Fibroblast of mammary gland (primary cell): Measurements from ENCODE around the gene IL17C.

Source experiments
- DNase-seq: peaks from one replicate; pipeline ENCODE4 v3.0.0-alpha.2; 2010; ENCODE audit warnings: low read depth
- H3K4me3 ChIP-seq: 2 replicates; pipeline ENCODE4 v1.5.1; 2011; ENCODE audit warnings: low read depth, mild to moderate bottlenecking, low read length, moderate library complexity; ENCODE audit not compliant: control insufficient read depth
- TF ChIP-seq, protein P1 (sequence below): conservative IDR thresholded peaks from 2 replicates; pipeline ENCODE4 v1.5.1; 2011; ENCODE audit warnings: low read depth, low read length, inconsistent platforms; ENCODE audit not compliant: control insufficient read depth, insufficient read depth

IL17C gene

DNA sequence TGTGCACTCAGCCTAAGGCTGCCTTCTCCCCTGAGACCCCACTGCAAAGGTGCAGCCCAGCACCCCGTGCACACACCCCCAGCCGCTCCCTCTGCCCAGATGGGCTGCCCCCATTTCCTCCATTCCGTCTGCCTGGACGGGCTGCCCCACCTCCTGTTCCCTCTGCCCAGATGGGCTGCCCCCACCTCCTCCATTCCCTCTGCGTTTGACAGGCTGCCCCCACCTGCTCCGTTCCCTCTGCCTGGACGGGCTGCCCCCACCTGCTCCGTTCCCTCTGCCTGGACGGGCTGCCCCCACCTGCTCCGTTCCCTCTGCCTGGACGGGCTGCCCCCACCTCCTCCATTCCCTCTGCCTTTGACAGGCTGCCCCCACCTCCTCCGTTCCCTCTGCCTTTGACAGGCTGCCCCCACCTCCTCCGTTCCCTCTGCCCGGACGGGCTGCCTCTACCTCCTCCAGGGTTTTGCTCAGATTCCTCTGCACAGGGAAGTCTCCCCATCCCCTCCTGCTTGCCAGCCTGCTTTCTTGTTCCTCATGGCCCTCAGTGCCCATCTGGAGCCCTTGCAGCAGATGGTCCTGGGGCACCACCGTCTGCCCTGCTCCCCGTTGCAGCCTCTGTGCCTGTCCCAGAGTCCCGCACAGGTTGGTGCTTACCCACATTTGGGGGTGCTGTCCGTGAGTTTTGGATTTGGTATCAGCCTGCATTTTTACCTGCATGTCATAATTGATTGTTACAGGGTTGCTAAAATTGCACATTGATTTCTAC is 23.4 kb upstream of the IL17C start:
- H3K4me3 ChIP-seq: no peak overlapping the region
- no peak for DNase-seq
- TF ChIP-seq, protein P1, sequence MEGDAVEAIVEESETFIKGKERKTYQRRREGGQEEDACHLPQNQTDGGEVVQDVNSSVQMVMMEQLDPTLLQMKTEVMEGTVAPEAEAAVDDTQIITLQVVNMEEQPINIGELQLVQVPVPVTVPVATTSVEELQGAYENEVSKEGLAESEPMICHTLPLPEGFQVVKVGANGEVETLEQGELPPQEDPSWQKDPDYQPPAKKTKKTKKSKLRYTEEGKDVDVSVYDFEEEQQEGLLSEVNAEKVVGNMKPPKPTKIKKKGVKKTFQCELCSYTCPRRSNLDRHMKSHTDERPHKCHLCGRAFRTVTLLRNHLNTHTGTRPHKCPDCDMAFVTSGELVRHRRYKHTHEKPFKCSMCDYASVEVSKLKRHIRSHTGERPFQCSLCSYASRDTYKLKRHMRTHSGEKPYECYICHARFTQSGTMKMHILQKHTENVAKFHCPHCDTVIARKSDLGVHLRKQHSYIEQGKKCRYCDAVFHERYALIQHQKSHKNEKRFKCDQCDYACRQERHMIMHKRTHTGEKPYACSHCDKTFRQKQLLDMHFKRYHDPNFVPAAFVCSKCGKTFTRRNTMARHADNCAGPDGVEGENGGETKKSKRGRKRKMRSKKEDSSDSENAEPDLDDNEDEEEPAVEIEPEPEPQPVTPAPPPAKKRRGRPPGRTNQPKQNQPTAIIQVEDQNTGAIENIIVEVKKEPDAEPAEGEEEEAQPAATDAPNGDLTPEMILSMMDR: no peak

DNA sequence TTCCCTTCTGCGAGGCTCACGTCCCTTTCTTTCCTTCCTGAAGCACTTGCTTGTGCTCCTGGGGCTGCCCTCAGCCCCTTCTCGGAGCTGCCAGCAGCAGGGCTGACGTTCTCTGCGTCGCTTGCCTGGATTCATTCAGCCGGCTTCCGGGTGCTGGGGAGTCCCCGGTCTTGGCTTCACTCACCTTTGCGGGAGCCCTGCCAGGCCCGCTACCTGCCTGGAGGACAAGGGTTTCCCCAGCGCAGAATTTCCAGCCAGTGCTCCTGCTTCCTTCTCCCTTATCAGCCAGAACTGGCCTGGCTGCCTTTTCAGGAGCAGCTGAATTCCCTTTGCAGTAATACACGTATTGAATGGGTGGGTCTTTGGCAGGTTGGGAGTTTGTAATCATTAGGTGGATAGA is 22.1 kb upstream of the IL17C start:
- no peak overlapping the region for H3K4me3 ChIP-seq
- no peak for DNase-seq
- TF ChIP-seq, protein P1: no peak

DNA sequence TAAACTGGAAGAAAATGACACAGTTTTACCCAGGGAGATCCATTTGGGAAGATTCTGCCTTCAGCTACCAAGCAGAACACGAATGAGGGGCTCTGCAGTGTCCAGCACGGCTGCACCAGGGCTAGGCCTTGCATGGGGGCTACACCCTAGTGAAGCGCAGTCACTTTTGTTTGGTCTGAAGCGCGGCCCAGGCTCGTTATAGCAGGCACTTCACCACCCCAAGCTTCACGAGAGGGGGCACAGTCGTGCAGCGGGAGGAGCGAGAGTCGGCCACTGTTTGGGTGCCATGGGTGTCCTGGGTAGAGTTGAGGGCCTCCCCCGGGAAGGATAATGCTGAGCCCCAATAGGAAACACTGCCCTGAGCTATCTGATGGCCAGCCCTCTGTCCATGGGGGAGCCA is 21.6 kb upstream of the IL17C start:
- TF ChIP-seq, protein P1: no peak
- DNase-seq: no peak

DNA sequence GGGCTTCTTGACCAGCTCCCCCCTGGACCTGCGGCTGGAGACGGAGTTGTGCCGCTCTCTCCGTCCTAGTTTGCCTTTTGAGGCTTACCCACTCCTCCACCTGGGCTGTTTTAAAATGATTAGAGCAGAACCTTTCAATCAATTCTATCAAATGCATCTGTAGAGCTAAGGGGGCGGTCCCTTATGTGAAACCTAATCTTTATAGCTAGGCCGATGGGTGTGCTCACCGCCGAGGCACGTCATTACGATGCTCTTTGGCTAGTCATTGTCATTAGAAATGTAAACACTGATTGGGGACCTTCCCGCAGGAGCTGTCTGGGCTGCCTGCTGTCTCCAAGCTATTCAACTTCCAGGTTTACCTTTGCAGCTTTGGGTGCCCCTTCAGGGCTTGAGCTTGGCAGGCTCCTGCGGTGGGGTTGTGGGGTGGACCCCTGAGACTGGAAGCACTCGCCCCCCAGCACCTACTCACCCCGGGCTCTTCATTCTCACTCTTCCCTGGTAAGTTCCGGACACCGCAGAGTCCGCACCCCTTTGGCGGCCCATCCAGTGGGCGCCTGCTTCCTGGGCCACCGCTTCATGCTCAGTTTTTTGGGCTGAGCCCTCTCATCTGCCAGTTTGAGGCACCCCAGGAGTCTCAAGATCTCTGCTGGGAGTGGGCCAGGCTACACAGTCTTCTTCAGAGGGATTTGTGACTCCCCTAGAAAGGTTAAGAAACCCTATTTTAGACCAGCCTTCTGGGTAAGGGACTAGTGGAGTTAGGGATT is 20.9 kb upstream of the IL17C start:
- TF ChIP-seq, protein P1: no peak
- no peak overlapping the region for H3K4me3 ChIP-seq

More for the DNA sequence above, 21.6 kb upstream of the IL17C start:
- no peak overlapping the region for H3K4me3 ChIP-seq

DNA sequence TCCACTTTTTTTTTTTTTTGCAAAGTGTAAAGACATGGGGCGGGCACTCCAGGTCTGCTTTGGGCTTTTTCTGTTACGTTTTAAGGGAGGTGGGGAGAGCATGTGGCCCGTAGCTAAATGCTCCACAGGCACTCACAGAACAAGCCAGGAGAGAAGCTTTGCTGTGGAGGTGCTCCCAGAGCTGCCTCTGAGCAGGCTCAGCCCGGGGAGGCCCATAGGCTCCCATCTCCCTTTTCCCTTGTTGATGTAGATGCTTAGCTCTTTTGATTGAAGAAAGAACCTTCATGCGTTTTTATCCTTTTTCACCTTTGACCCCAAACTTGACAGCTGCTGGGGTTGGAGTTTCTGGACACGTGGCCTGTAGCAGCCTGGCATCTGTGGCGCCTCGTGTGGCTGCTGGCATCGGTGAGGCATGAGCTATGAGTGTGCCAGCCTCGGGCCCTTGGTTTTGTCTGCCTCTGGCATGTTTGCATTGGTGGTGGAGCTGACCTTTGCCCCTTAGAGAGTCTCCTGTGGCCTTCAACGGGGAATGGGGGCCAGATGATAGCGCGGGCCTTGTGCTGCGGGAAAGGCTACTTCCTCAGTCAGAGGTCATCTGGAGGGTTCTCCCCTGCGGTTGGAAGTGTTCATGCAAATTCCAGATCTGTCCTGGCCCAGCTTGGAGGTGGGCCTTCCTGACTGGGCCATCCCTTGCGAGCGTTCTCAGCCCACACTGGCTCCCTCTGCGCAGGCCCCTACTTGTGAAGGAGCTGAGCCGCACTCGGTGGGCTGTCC is 20.0 kb upstream of the IL17C start:
- no peak for DNase-seq
- TF ChIP-seq, protein P1: no peak

More for the DNA sequence above, 20.9 kb upstream of the IL17C start:
- DNase-seq: no peak

DNA sequence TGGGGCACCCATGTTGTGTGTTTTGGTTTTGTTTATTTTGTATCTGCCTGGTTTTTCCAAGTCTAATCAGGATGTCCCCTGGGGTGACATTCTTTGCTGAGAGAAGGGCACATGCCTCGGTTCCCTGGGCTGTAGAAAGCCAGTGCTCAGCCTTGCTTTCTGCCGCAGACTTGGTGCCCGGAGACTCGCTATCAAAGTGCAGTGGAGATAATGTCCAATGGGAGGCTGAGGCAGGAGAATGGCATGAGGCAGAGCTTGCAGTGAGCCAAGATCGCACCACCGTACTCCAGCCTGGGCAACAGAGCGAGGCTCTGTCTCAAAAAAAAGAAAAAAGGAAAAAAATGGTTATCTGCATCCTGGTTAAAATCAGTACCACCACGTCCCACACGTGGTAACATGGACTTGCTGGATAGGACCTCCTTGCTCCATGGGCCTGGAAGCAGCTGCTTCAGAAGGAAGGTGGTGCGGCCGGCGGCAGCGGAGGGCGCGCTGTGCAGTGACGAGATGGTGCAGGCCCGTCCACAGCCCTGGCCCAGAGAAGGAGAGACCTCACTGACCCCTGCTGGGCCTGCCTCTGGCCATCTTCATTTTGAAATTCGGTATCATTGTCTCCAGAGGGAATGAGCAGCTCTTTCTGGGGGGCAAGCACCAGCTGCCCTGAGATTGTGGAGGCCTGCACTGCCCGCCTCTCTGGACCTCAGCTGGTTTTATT is 19.3 kb upstream of the IL17C start:
- DNase-seq: no peak
- TF ChIP-seq, protein P1: no peak
- H3K4me3 ChIP-seq: no peak overlapping the region

More for the DNA sequence above, 20.0 kb upstream of the IL17C start:
- H3K4me3 ChIP-seq: no peak overlapping the region
